ENCODE results near the gene LRRC4C. TPM values are rescaled to one million over a fixed set of nuclear protein-coding genes. Genes with fewer than 3 reads are reported as not detected.

LRRC4C gene
- total and polyA plus RNA-seq, 10 of the 15 experiments (the other 5 are each of a cell fraction or from before 2014, with no cell fraction given) = 1.5 TPM; not detected in 9

DNA sequence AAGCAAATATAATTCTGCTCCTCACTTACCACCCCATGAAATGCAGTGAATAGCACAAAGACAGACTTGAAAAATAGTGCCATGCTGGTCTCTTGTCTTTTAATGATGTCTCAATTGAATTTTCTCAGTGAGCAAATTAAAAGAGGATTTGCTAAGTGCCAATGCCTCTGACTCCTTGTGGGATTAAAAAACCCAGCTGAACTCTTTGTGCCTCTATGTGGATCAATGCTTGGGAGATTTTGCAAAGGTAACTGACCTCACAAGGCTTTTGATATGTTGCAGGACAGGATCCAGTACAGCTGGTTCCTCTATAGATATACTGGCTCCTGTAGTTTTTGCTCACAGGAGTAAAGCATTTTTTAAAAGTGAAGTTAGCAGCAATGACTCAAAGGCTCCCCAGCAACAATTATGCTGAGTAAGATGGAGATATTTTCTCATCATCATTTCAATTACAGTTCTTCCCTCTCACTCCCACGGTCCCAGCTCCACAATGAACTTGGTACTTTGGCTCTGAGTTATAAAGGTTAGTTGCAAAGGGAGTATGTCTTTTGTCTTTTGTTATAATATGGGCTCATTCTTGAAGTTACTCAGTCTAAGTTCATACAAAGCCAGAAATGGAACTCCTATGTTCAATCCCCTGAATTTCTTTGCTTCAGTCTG lies 471.5 kb downstream of the LRRC4C start:
- Histone ChIP-seq H4K20me1 (ENCODE audit: control insufficient read depth, insufficient read depth) (no peaks in the 10 kb centered on the region), H3K4me2 (ENCODE audit: control insufficient read depth, insufficient read depth) (no peak overlapping the region), H3K27ac (ENCODE audit: control insufficient read depth, insufficient read depth) (no peak overlapping the region), H3K9me3 (replicated peaks; ENCODE audit: control insufficient read depth, insufficient read depth, low read length) (no peaks in the 10 kb centered on the region), H3K79me2 (ENCODE audit: control insufficient read depth, insufficient read depth, low read length) (no peaks in the 10 kb centered on the region), H3K9ac (ENCODE audit: control insufficient read depth, insufficient read depth, low read length) (no peak overlapping the region), H3K36me3 (ENCODE audit: control insufficient read depth in 2 of 2, insufficient read depth in 2 of 2, low read length in 1 of 2) (no peaks in the 10 kb centered on the region), H3K27me3 (replicated peaks in 1 of 2; ENCODE audit: control insufficient read depth in 2 of 2, insufficient read depth in 2 of 2, low read length in 1 of 2) (no peaks in the 10 kb centered on the region), H3K4me1 (ENCODE audit: control insufficient read depth, insufficient read depth, low read length) (no peaks in the 10 kb centered on the region), H2AFZ (ENCODE audit: control insufficient read depth, low read depth, low read length) (no peak overlapping the region), H3K4me3 (no peak overlapping the region)
- ChIA-PET SMC1A (ENCODE audit: uncharacterized antibody, unreplicated experiment) (interaction anchor here (1.1 kb wide), 1 partner anchor 90 kb away, joined by 3 read pairs; no protein-coding TSS in a partner anchor), RAD21 (ENCODE audit: unreplicated experiment) (no interaction called here), CTCF (no interaction called here), POLR2A (no interaction called here)
- DNase-seq (ENCODE audit: low read depth, low spot score) = no peak
- WGBS (ENCODE audit: insufficient coverage, insufficient replicate concordance, low lambda C conversion rate, missing lambda C conversion rate) = 0% methylated on average over 1 of the region's 1 CpG
- in situ Hi-C loops (cut with MboI) = no loop called here
- no TSS peak for BruUV-seq (replicated peaks)
- no peak for ATAC-seq
- FAIRE-seq = no peak
- TF ChIP-seq EGR1 (IDR thresholded peaks at IDR 0.05; ENCODE audit: borderline replicate concordance in 1 of 2, low read depth in 2 of 2, low read length in 2 of 2) (no peak), HDAC2 (IDR thresholded peaks at IDR 0.05) (no peak), MLLT1 (IDR thresholded peaks at IDR 0.05) (no peak), ZBED1 (IDR thresholded peaks at IDR 0.05; ENCODE audit: borderline replicate concordance) (no peak), EP300 (IDR thresholded peaks at IDR 0.05; ENCODE audit: borderline replicate concordance in 1 of 2, control insufficient read depth in 1 of 2, low read depth in 2 of 2, low read length in 2 of 2) (no peak), TCF12 (IDR thresholded peaks at IDR 0.05; ENCODE audit: low read depth, low read length) (no peak), NBN (IDR thresholded peaks at IDR 0.05) (no peak), SRF (IDR thresholded peaks at IDR 0.05; ENCODE audit: low read depth in 2 of 2, low read length in 2 of 2) (no peak), BHLHE40 (IDR thresholded peaks at IDR 0.05; ENCODE audit: borderline replicate concordance in 1 of 2, low read depth in 2 of 2, low read length in 1 of 2) (no peak), CBX3 (IDR thresholded peaks at IDR 0.05; ENCODE audit: borderline replicate concordance, low read depth) (no peak), SP1 (IDR thresholded peaks at IDR 0.05; ENCODE audit: low read depth, low read length) (no peak), CBFB (IDR thresholded peaks at IDR 0.05; ENCODE audit: low read depth) (no peak), E2F8 (IDR thresholded peaks at IDR 0.05; ENCODE audit: low read depth, partially characterized antibody) (no peak), IRF4 (IDR thresholded peaks at IDR 0.05; ENCODE audit: low read depth, low read length) (no peak), ZNF687 (IDR thresholded peaks at IDR 0.05) (no peak), STAT1 (conservative IDR thresholded peaks at IDR 0.05) (no peak)
- intact Hi-C loops (cut with micrococcal nuclease; ENCODE audit: unreplicated experiment) = no loop called here
